ENCODE data around the gene GPR148.
"Not testable (repeated sequence)": the region's sequence is repeated elsewhere in the genome, so short reads cannot be mapped to it uniquely, and the experiment has no call there.

Gene GPR148, protein sequence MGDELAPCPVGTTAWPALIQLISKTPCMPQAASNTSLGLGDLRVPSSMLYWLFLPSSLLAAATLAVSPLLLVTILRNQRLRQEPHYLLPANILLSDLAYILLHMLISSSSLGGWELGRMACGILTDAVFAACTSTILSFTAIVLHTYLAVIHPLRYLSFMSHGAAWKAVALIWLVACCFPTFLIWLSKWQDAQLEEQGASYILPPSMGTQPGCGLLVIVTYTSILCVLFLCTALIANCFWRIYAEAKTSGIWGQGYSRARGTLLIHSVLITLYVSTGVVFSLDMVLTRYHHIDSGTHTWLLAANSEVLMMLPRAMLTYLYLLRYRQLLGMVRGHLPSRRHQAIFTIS

DNA sequence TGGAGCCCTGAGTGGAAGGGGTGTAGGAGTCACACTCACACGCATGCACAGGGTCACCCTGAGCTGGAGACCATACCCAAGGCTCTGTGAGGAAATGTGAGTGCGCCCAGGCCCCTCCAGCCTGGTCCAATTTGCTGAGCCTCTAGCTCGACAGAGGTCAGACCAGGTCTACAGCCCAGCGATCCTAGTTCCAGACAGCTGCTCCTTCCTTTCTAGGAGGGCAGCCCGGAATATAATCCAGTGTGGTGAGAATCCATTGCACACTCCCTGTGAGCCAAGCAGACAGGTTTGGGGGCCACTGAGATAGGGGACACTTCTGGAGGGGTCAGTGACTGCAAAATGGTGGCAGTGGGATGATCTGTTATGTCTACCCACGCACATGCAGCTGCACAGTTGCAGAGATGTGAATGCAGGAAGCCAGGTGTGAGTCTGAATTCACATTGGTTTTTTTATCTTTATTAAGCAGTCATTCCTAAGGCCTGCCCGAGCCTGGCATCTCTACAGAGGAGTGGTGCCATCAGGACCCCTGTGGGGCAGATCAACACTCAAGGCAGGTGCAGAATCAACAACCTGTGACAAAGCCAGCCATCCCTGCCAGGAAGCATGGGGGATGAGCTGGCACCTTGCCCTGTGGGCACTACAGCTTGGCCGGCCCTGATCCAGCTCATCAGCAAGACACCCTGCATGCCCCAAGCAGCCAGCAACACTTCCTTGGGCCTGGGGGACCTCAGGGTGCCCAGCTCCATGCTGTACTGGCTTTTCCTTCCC lies at the start of gene GPR148:
Gene GPR148 (plus strand): TSS at position 522 of the 768 bp plus-strand sequence. CDS start 82 bp downstream, at position 604.
- DNase-seq (ENCODE audit: extremely low read depth, insufficient read length): no peak
- no peaks in the 10 kb centered on the region for H3K27me3 ChIP-seq (replicated peaks; ENCODE audit: control insufficient read depth, insufficient read depth, low read length)
- H3K36me3 ChIP-seq (ENCODE audit: control insufficient read depth, insufficient read depth, low read length): no peaks in the 10 kb centered on the region
- peak within 1 kb of the TSS; percentile 36 for H3K4me3 ChIP-seq (replicated peaks; ENCODE audit: low read depth, low read length)
- TF ChIP-seq, protein P1, sequence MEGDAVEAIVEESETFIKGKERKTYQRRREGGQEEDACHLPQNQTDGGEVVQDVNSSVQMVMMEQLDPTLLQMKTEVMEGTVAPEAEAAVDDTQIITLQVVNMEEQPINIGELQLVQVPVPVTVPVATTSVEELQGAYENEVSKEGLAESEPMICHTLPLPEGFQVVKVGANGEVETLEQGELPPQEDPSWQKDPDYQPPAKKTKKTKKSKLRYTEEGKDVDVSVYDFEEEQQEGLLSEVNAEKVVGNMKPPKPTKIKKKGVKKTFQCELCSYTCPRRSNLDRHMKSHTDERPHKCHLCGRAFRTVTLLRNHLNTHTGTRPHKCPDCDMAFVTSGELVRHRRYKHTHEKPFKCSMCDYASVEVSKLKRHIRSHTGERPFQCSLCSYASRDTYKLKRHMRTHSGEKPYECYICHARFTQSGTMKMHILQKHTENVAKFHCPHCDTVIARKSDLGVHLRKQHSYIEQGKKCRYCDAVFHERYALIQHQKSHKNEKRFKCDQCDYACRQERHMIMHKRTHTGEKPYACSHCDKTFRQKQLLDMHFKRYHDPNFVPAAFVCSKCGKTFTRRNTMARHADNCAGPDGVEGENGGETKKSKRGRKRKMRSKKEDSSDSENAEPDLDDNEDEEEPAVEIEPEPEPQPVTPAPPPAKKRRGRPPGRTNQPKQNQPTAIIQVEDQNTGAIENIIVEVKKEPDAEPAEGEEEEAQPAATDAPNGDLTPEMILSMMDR (IDR thresholded peaks at IDR 0.05; ENCODE audit: insufficient read depth, low read length, poor library complexity, severe bottlenecking): no peak

DNA sequence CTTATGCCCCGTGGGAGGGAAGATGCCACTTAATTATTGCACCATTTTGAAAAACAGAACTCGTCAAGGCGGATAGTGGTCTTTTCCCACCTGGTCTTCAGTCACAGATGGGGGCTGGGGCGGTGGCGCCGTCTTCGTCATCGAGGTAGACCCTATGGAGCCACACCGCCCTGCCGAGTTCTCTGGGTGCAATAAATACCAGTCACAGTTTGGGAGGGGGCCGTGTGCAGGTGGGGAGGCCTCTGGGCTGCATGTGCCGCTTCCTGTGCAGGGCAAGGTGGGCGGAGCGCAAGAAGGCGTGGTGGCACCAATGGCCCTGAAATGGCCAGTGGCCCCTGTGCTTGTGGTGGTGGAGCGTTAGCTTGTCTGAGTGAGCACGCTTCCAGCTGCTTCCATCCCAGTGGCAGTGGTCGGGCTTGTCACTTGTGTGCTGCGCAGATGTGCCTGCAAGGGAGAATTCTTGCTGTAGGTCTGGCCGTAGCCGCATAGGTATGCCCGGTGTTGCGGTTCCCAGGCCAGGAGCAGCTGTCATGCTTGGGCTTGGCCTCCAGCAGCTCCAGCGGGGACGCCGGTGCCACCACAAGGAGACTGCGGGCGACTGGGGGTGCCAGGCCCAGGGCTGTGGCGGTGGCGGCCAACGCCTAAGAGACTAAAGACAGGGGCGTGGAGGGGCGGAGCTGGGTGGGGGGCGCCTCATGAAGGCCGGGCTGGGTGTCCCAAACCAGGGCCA lies 36.7 kb upstream of the GPR148 start:
- not testable (repeated sequence) for H3K4me3 ChIP-seq (replicated peaks; ENCODE audit: low read depth, low read length); DNase-seq (ENCODE audit: extremely low read depth, insufficient read length); H3K27me3 ChIP-seq (replicated peaks; ENCODE audit: control insufficient read depth, insufficient read depth, low read length); H3K36me3 ChIP-seq (ENCODE audit: control insufficient read depth, insufficient read depth, low read length)

DNA sequence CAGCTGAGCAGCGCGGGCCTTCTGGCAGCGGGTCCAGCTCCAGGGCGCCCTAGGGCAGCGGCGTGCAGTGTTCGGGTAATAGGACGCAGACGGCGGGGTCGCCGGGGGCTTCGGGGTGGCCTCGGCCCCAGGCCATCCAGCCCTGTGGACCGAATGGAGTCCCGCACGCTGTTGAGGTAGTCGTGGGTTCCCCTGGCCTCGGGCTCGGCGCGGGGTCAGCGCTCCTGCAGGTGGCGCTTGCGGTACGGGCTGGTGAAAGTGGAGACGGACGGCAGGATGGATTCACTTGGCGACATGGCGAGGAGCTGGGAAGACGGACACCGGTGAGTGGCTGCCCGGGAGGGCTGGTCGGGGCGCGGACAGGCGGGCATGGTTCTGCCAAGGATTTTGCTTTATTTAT lies 35.4 kb upstream of the GPR148 start:
- H3K4me3 ChIP-seq (replicated peaks; ENCODE audit: low read depth, low read length); H3K36me3 ChIP-seq (ENCODE audit: control insufficient read depth, insufficient read depth, low read length); H3K27me3 ChIP-seq (replicated peaks; ENCODE audit: control insufficient read depth, insufficient read depth, low read length): not testable (repeated sequence)
- TF ChIP-seq, protein P1 (IDR thresholded peaks at IDR 0.05; ENCODE audit: insufficient read depth, low read length, poor library complexity, severe bottlenecking): peak; percentile 40
- DNase-seq (ENCODE audit: extremely low read depth, insufficient read length): peak; percentile 19

DNA sequence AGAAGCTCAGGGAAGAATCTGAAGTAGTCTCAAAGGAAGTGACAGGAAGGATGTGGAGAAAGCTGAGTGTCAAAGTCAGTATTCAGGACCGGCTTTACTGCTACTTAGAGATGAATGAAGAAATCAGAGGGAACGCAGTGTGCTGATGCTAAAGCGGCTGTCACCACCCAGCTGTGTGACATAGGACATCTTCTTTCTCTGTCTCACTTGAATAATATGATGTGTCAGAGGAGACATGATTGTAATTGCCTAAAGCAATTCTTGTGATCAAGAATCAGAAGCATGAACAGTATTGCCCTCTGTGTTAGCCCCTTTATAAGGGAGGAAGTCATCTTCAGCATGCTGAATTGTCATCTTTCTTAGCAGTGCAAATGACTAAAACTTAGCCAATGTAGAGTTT lies 25.6 kb upstream of the GPR148 start:
- not testable (repeated sequence) for H3K27me3 ChIP-seq (replicated peaks; ENCODE audit: control insufficient read depth, insufficient read depth, low read length); H3K4me3 ChIP-seq (replicated peaks; ENCODE audit: low read depth, low read length); H3K36me3 ChIP-seq (ENCODE audit: control insufficient read depth, insufficient read depth, low read length); DNase-seq (ENCODE audit: extremely low read depth, insufficient read length)

DNA sequence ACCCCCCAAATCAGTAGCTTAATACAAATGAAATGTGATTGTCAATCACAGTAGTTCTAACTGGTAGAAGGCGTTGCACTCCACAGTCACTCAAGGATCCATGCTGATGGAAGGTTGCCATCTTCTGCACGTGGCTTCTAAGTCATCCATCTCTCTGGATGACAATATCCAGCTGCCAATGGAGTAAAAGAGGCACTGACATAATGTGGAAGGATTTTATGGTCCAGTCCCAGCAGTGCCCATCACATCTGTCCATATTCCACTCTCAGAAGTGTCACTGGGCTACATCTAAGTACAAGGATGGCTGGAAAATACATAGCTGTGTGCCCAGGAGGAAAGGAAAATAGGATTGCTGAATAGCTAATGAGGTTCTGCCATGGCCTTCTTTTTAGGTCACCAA lies 14.1 kb upstream of the GPR148 start:
- DNase-seq (ENCODE audit: extremely low read depth, insufficient read length); H3K4me3 ChIP-seq (replicated peaks; ENCODE audit: low read depth, low read length); H3K36me3 ChIP-seq (ENCODE audit: control insufficient read depth, insufficient read depth, low read length); H3K27me3 ChIP-seq (replicated peaks; ENCODE audit: control insufficient read depth, insufficient read depth, low read length): not testable (repeated sequence)

DNA sequence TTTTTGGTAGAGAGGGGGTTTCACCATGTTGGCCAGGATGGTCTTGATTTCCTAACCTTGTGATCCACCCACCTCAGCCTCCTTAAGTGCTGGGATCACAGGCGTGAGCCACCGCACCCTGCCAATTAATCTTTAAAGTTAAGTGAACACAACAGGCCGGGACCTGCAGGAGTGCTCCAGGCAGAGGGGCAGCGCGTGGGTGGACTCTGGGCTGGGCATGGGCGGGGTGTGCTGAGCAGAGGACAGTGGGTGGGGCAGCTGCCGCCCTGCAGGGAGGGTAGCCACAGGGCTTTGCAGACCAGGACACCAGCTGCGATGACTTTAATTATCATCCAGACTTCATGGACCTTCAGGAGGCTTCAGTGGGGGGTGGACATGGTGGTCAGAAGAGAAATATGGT lies 8.8 kb upstream of the GPR148 start:
- Histone ChIP-seq H3K36me3 (ENCODE audit: control insufficient read depth, insufficient read depth, low read length) (no peaks in the 10 kb centered on the region), H3K4me3 (replicated peaks; ENCODE audit: low read depth, low read length) (no peak overlapping the region), H3K27me3 (replicated peaks; ENCODE audit: control insufficient read depth, insufficient read depth, low read length) (no peaks in the 10 kb centered on the region)
- DNase-seq (ENCODE audit: extremely low read depth, insufficient read length): no peak
- TF ChIP-seq, protein P1 (IDR thresholded peaks at IDR 0.05; ENCODE audit: insufficient read depth, low read length, poor library complexity, severe bottlenecking): no peak

DNA sequence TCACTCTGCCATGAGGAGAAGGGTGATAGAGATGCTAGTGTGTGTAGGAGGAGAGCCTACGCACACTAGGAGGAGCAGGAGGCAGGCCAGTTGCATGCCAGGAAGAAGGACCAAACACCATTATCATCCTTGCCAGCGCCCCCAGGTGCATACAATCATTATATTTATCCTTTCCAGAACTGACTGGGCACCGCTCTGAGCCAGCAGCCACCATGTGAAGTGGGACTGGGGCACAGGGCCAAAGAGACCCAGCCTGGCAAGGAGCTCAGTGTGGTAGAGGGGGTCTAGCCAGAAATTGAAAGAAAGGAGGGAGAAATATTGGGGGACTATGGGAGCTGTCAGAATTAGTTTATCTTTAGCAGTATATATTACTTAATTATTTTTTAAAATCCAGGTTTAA lies 8.3 kb upstream of the GPR148 start:
- Histone ChIP-seq H3K4me3 (replicated peaks; ENCODE audit: low read depth, low read length) (no peak overlapping the region), H3K36me3 (ENCODE audit: control insufficient read depth, insufficient read depth, low read length) (no peaks in the 10 kb centered on the region), H3K27me3 (replicated peaks; ENCODE audit: control insufficient read depth, insufficient read depth, low read length) (no peaks in the 10 kb centered on the region)
- DNase-seq (ENCODE audit: extremely low read depth, insufficient read length): no peak
- TF ChIP-seq, protein P1 (IDR thresholded peaks at IDR 0.05; ENCODE audit: insufficient read depth, low read length, poor library complexity, severe bottlenecking): no peak

Measured in GM06990 (cell line).